HL-60 (cell line): ENCODE measurements around the gene ADTRP.

Experiments used
- CTCF ChIP-seq: IDR thresholded peaks from one replicate; pipeline ENCODE4 v1.5.1; 2011; ENCODE audit warnings: low read length, control low read depth, inconsistent platforms; ENCODE audit not compliant: insufficient read depth
- GABPA ChIP-seq: IDR thresholded peaks from 2 replicates; pipeline ENCODE4 v1.6.1; 2012; ENCODE audit warnings: low read depth

- TF ChIP-seq CTCF (no peak), GABPA (no peak)
Measured at GRCh38 chr6:11754625-11755271, 23.9 kb downstream of the ADTRP start.
